Keratinocyte (primary cell): Measurements from ENCODE around the gene RTN3.
"Not testable (repeated sequence)": the region's sequence is repeated elsewhere in the genome, so short reads cannot be mapped to it uniquely, and the experiment has no call there.

Source experiments
- EZH2 ChIP-seq: IDR thresholded peaks from one replicate; pipeline ENCODE4 v1.6.1; 2012; ENCODE audit warnings: inconsistent platforms, mild to moderate bottlenecking, low read length, moderate library complexity
- TF ChIP-seq, protein P1 (sequence below), 3 experiments: IDR thresholded peaks in 1 of 3; conservative IDR thresholded peaks in 1 of 3; optimal IDR thresholded peaks in 1 of 3; 2 replicates in 2 of 3; 3 replicates in 1 of 3; pipeline versions ENCODE3 to v1.5.1; 2011; ENCODE audit warnings: low read length in 3 of 3, mild to moderate bottlenecking in 3 of 3, moderate library complexity in 2 of 3, control low read depth in 1 of 3, inconsistent platforms in 1 of 3; ENCODE audit not compliant: insufficient read depth in 2 of 3; ENCODE audit errors: extremely low read depth in 1 of 3

DNA sequence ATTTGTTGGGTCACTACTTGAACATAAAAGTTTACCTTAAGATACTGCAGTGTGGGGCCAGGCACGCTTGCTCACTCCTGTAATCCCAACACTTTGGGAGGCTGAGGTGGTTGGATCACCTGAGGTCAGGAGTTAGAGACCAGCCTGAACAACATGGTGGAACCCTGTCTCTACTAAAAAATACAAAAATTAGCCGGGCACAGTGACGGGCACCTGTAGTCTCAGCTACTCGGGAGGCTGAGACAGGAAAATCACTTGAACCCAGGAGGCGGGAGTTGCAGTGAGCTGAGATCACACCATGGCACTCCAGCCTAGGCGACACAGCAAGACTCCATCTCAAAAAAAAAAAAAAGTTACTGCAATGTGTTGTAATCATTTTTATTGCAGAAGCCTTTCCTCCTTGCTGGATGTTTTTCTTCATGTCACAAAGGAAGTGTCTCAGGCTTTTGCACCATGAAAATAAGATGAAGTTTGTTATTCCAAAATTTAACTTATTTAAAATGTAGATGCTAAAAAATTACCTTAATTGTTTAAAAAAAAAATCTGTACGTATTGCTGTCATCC, 3.9 kb downstream of the RTN3 start:
- TF ChIP-seq EZH2: not testable (repeated sequence)
- TF ChIP-seq, protein P1, sequence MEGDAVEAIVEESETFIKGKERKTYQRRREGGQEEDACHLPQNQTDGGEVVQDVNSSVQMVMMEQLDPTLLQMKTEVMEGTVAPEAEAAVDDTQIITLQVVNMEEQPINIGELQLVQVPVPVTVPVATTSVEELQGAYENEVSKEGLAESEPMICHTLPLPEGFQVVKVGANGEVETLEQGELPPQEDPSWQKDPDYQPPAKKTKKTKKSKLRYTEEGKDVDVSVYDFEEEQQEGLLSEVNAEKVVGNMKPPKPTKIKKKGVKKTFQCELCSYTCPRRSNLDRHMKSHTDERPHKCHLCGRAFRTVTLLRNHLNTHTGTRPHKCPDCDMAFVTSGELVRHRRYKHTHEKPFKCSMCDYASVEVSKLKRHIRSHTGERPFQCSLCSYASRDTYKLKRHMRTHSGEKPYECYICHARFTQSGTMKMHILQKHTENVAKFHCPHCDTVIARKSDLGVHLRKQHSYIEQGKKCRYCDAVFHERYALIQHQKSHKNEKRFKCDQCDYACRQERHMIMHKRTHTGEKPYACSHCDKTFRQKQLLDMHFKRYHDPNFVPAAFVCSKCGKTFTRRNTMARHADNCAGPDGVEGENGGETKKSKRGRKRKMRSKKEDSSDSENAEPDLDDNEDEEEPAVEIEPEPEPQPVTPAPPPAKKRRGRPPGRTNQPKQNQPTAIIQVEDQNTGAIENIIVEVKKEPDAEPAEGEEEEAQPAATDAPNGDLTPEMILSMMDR (optimal IDR thresholded peaks at IDR 0.05 in 1 of 3, IDR thresholded peaks at IDR 0.05 in 1 of 3, conservative IDR thresholded peaks at IDR 0.05 in 1 of 3; ENCODE audit: extremely low read depth in 1 of 3, insufficient read depth in 2 of 3, low read length in 3 of 3): not testable (repeated sequence)
